ENCODE measurements around the gene ASB16.
"Not testable (repeated sequence)": the region's sequence is repeated elsewhere in the genome, so short reads cannot be mapped to it uniquely, and the experiment has no call there.

The ASB16 gene

DNA sequence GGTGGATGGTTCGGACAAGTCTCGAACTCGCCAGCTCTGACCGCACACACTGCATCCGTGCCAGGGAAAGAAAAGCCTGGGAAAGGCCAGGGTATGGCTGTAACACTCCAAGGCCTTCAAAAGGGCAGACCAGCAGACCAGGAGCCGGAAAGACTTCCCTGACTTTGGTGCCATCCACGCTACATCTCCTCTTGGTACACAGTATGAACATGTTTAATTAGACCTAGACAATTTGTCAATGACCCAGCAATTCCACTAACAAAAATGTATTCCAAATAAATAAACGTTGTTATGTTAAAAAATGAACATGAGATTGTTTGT lies 46.4 kb upstream of the ASB16 start:
- no peak for DNase-seq (ENCODE audit: extremely low read depth, low read depth)
- TF ChIP-seq, protein P1, sequence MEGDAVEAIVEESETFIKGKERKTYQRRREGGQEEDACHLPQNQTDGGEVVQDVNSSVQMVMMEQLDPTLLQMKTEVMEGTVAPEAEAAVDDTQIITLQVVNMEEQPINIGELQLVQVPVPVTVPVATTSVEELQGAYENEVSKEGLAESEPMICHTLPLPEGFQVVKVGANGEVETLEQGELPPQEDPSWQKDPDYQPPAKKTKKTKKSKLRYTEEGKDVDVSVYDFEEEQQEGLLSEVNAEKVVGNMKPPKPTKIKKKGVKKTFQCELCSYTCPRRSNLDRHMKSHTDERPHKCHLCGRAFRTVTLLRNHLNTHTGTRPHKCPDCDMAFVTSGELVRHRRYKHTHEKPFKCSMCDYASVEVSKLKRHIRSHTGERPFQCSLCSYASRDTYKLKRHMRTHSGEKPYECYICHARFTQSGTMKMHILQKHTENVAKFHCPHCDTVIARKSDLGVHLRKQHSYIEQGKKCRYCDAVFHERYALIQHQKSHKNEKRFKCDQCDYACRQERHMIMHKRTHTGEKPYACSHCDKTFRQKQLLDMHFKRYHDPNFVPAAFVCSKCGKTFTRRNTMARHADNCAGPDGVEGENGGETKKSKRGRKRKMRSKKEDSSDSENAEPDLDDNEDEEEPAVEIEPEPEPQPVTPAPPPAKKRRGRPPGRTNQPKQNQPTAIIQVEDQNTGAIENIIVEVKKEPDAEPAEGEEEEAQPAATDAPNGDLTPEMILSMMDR (IDR thresholded peaks at IDR 0.05; ENCODE audit: low read depth, low read length, missing control alignments), result no peak
- H3K4me3 ChIP-seq (replicated peaks; ENCODE audit: low read depth, low read length), result peak overlapping the region; percentile 51

DNA sequence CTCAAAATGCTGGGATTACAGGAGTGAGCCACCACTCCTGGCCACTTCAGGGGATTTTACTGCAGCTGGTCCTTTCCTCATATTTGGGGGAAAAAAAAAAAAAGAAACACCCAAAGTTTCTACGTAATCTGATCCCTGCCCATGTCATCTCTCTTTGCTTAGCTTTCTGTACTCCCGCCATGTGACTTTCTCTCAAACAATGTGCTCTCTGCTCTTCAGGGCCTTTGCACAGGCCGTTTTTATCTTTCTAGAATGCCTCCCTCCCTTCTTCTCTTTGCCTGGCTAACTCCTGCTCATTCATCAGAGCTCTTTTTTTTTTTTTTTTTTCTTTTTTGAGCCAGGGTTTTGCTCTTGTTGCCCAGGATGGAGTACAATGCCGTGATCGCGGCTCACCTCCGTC lies 42.1 kb upstream of the ASB16 start:
- no peak for DNase-seq (ENCODE audit: extremely low read depth, low read depth)
- no peak overlapping the region for H3K4me3 ChIP-seq (replicated peaks; ENCODE audit: low read depth, low read length)
- TF ChIP-seq, protein P1 (IDR thresholded peaks at IDR 0.05; ENCODE audit: low read depth, low read length, missing control alignments), result no peak

DNA sequence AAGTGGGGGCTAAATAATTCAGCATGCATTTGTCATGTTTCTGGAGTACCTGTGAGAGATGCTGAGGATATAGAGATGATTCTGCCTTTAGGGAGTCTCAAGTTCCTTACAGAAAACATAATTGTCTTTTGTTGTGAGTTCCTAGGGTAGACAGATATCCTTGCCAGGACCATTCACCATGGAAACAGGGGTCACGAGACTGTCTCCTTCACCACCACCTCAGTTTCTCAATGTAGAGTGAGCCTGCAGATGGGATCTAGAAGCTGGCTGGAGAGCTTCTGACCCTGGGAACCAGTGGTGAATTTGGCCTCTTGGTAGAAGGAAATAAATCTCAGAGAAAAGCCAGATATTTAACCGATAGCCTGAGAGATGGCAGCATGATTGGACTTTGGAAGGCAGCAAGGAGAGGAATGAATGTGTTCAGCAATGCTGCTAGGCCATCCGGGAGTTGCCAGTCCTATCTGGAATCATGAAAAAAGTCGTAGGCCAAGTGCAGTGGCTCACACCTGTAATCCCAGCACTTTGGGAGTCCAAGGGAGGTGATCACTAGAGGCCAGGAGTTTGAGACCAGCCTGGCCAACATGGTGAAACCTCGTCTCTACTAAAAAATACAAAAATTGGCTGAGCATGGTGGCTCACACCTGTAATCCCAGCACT lies 39.7 kb upstream of the ASB16 start:
- no peak overlapping the region for H3K4me3 ChIP-seq (replicated peaks; ENCODE audit: low read depth, low read length)
- TF ChIP-seq, protein P1 (IDR thresholded peaks at IDR 0.05; ENCODE audit: low read depth, low read length, missing control alignments), result no peak
- no peak for DNase-seq (ENCODE audit: extremely low read depth, low read depth)

DNA sequence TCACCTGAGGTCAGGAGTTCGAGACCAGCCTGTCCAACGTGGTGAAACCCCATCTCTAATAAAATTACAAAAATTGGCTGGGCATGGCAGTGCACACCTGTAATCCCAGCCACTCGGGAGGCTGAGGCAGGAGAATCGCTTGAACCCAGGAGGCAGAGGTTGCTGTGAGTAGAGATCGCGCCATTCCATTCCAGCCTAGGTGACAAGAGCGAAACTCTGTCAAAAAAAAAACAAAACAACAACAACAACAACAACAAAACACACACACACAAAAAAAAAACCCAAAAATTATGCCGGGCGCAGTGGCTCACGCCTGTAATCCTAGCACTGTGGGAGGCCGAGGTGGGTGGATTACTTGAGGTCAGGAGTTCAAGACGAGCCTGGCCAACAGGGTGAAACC lies 39.1 kb upstream of the ASB16 start:
- DNase-seq (ENCODE audit: extremely low read depth, low read depth); H3K4me3 ChIP-seq (replicated peaks; ENCODE audit: low read depth, low read length): not testable (repeated sequence)

DNA sequence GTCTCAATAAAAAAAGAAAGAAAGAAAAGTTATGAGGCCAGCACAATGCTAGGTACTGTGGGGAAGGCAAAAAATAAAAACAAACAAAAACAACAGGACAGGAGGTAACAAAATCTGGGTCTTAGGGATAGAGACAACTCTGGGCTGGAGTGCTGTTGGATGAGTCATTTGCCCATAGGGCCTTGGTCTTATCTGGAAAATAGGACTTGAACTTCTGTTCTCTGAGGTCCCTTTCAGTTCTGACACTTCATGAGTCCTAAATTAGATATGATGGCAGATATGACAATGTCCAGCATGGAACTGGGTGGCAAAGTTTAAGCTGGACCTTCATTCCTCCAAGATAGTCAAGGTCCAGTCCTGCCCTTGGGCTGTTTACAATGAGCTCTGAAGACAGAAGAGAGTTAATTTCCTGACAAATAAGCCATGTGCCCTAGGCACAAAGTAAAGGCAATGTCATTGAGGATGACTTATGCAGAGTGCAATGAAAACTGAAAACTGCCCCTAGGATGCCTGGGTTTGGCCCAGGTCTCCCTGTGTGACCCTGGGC lies 38.2 kb upstream of the ASB16 start:
- H3K4me3 ChIP-seq (replicated peaks; ENCODE audit: low read depth, low read length), result no peak overlapping the region
- DNase-seq (ENCODE audit: extremely low read depth, low read depth), result no peak
- TF ChIP-seq, protein P1 (IDR thresholded peaks at IDR 0.05; ENCODE audit: low read depth, low read length, missing control alignments), result no peak

DNA sequence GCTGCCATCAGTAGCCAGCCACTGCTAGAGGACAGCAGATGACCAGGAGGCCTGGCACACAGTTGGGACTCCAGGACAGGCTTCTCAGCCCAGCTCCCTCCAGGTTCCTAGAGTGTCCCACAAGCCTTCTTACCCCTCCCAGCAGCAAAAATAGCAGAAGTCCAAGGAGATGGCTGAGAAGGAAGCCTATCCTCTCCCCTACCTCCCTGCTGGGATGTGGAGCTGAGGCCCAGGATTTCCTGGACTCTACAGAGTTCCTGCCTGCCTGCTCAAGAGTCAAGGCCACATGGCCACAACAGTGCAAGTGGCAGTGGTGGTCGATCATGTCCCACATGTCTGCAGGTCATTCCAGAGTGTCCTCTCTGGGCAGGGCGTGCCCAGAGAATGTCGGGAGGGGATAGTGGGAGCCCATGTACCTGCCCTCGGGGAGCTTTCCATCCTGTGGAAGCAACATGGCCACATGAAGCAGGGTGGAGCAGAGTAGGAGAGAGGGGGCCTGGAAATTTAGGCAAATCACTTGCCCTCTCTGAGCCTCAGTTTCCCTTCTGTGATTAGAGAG lies 36.5 kb upstream of the ASB16 start:
- H3K4me3 ChIP-seq (replicated peaks; ENCODE audit: low read depth, low read length), result no peak overlapping the region
- TF ChIP-seq, protein P1 (IDR thresholded peaks at IDR 0.05; ENCODE audit: low read depth, low read length, missing control alignments), result no peak
- no peak for DNase-seq (ENCODE audit: extremely low read depth, low read depth)

DNA sequence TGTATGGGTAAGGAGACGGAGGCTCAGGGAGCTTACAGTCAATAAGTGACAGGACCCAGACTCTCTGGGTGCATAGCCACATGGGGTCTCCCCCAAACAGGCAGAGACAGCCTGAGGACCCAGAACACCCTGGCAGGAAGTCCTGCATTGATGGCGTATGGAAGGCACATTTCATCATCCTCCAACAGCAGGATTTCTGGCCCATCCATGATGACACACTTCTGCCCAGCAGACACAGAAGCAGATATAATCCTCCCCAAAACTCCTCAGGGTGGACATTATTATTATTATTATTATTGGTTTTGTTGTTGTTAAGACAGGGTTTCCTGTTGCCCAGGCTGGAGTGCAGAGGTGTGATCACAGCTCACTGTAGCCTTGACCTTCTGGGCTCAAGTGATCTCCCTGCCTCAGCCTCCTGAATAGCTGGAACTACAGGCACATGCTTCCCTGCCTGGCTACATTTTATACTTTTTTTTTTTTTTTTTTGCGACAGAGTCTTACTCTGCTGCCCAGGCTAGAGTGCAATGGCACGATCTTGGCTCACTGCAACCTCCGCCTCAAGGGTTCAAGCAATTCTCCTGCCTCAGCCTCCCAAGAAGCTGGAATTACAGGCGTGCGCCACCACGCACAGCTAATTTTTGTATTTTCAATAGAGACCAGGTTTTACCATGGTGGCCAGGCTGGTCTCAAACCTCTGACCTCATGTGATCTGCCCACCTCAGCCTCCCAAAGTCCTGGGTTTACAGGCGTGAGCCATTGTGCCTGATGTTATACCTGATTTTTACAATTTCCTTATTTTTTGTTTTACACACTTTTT lies 35.5 kb upstream of the ASB16 start:
- no peak for DNase-seq (ENCODE audit: extremely low read depth, low read depth)
- TF ChIP-seq, protein P1 (IDR thresholded peaks at IDR 0.05; ENCODE audit: low read depth, low read length, missing control alignments), result no peak
- H3K4me3 ChIP-seq (replicated peaks; ENCODE audit: low read depth, low read length), result no peak overlapping the region

Measured in HFF-Myc (cell line).